ENCODE data around the gene PORCN. TPM values are rescaled to one million over a fixed set of nuclear protein-coding genes. Genes with fewer than 3 reads are reported as not detected.

The PORCN gene
- total RNA-seq, 1 donor: 6.5 TPM

GRCh38 chrX:48507246-48507645 lies 1.5 kb upstream of the PORCN start:
- TF ChIP-seq CTCF (IDR thresholded peaks at IDR 0.05; ENCODE audit: insufficient read depth, low read depth, low read length): no peak
- no peak for DNase-seq (ENCODE audit: low read depth)
- no peak overlapping the region for H3K4me3 ChIP-seq (ENCODE audit: low read depth, low read length)

GRCh38 chrX:48509245-48509590 lies 426 bp downstream of the PORCN start:
- no peak for TF ChIP-seq CTCF (IDR thresholded peaks at IDR 0.05; ENCODE audit: insufficient read depth, low read depth, low read length)
- DNase-seq (ENCODE audit: low read depth): no peak
- peak overlapping the region; percentile 79 for H3K4me3 ChIP-seq (ENCODE audit: low read depth, low read length)

GRCh38 chrX:48509619-48510018 lies 827 bp downstream of the PORCN start:
- no peak for TF ChIP-seq CTCF (IDR thresholded peaks at IDR 0.05; ENCODE audit: insufficient read depth, low read depth, low read length)
- no peak for DNase-seq (ENCODE audit: low read depth)
- H3K4me3 ChIP-seq (ENCODE audit: low read depth, low read length): peak overlapping the region; percentile 79

GRCh38 chrX:48511560-48511959 lies 2.8 kb downstream of the PORCN start:
- DNase-seq (ENCODE audit: low read depth): no peak
- peak; percentile 48 for TF ChIP-seq CTCF (IDR thresholded peaks at IDR 0.05; ENCODE audit: insufficient read depth, low read depth, low read length)
- no peak overlapping the region for H3K4me3 ChIP-seq (ENCODE audit: low read depth, low read length)

GRCh38 chrX:48512371-48512935 lies 3.7 kb downstream of the PORCN start:
- H3K4me3 ChIP-seq (ENCODE audit: low read depth, low read length): no peak overlapping the region
- TF ChIP-seq CTCF (IDR thresholded peaks at IDR 0.05; ENCODE audit: insufficient read depth, low read depth, low read length): no peak
- no peak for DNase-seq (ENCODE audit: low read depth)

- no peak for TF ChIP-seq CTCF (IDR thresholded peaks at IDR 0.05; ENCODE audit: insufficient read depth, low read depth, low read length)
Observed at GRCh38 chrX:48513670-48514069, 4.9 kb downstream of the PORCN start.

GRCh38 chrX:48514126-48514806 lies 5.5 kb downstream of the PORCN start:
- DNase-seq (ENCODE audit: low read depth): no peak
- no peak for TF ChIP-seq CTCF (IDR thresholded peaks at IDR 0.05; ENCODE audit: insufficient read depth, low read depth, low read length)
- no peak overlapping the region for H3K4me3 ChIP-seq (ENCODE audit: low read depth, low read length)

More at GRCh38 chrX:48513670-48514069, 4.9 kb downstream of the PORCN start:
- H3K4me3 ChIP-seq (ENCODE audit: low read depth, low read length): no peak overlapping the region
- no peak for DNase-seq (ENCODE audit: low read depth)
